ENCODE measurements around the gene KIF5A.

- TF ChIP-seq, protein P1, sequence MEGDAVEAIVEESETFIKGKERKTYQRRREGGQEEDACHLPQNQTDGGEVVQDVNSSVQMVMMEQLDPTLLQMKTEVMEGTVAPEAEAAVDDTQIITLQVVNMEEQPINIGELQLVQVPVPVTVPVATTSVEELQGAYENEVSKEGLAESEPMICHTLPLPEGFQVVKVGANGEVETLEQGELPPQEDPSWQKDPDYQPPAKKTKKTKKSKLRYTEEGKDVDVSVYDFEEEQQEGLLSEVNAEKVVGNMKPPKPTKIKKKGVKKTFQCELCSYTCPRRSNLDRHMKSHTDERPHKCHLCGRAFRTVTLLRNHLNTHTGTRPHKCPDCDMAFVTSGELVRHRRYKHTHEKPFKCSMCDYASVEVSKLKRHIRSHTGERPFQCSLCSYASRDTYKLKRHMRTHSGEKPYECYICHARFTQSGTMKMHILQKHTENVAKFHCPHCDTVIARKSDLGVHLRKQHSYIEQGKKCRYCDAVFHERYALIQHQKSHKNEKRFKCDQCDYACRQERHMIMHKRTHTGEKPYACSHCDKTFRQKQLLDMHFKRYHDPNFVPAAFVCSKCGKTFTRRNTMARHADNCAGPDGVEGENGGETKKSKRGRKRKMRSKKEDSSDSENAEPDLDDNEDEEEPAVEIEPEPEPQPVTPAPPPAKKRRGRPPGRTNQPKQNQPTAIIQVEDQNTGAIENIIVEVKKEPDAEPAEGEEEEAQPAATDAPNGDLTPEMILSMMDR (IDR thresholded peaks at IDR 0.05; ENCODE audit: low read depth, low read length), result no peak
- TF ChIP-seq EZH2phosphoT487 (IDR thresholded peaks at IDR 0.05; ENCODE audit: low read depth), result no peak
Measured at GRCh38 chr12:57632073-57632957, 82.5 kb downstream of the KIF5A start.

All from OCI-LY3 (cell line).